ENCODE results near the gene PHOX2A.

DNA sequence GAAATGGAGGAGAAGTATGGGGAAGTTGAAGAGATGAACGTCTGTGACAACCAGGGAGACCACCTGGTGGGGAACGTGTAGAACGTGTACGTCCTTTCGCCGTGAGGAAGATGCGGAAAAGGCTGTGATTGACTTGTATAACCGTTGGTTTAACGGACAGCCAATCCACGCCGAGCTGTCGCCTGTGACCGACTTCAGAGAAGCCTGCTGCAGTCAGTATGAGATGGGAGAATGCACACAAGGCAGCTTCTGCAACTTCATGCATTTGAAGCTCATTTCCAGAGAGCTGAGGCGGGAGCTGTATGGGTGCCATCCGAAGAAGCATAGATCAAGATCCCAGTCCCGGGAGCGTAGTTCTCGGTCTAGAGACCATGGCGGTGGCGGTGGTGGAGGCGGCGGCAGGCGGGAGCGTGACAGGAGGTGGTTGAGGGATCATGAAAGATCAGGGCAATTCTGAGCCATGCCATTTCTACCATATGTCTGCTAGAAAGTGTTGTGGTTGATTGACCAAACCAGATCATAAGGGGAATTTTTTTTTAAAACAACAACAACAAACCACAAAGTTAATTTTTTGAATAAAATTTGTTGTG lies 36.8 kb upstream of the PHOX2A start:
- TF ChIP-seq EZH2phosphoT487 (IDR thresholded peaks at IDR 0.05; ENCODE audit: borderline replicate concordance, low read length), result no peak
- TF ChIP-seq, protein P1, sequence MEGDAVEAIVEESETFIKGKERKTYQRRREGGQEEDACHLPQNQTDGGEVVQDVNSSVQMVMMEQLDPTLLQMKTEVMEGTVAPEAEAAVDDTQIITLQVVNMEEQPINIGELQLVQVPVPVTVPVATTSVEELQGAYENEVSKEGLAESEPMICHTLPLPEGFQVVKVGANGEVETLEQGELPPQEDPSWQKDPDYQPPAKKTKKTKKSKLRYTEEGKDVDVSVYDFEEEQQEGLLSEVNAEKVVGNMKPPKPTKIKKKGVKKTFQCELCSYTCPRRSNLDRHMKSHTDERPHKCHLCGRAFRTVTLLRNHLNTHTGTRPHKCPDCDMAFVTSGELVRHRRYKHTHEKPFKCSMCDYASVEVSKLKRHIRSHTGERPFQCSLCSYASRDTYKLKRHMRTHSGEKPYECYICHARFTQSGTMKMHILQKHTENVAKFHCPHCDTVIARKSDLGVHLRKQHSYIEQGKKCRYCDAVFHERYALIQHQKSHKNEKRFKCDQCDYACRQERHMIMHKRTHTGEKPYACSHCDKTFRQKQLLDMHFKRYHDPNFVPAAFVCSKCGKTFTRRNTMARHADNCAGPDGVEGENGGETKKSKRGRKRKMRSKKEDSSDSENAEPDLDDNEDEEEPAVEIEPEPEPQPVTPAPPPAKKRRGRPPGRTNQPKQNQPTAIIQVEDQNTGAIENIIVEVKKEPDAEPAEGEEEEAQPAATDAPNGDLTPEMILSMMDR (IDR thresholded peaks at IDR 0.05; ENCODE audit: low read depth, low read length, poor library complexity, severe bottlenecking), result no peak
